T-helper 9 cell (primary cell): ENCODE data around the gene CCDC117.
A peak's percentile ranks its signal among the peaks of the same experiment; 100 is the strongest.

ENCODE experiments used
- DNase-seq: peaks from one replicate; pipeline ENCODE4 v3.0.0-alpha.2; 2020

Gene CCDC117

GRCh38 chr22:28769394-28770085 is 3.0 kb upstream of the CCDC117 start:
- no peak for DNase-seq

GRCh38 chr22:28771195-28771791 is 1.2 kb upstream of the CCDC117 start:
- no peak for DNase-seq

DNA sequence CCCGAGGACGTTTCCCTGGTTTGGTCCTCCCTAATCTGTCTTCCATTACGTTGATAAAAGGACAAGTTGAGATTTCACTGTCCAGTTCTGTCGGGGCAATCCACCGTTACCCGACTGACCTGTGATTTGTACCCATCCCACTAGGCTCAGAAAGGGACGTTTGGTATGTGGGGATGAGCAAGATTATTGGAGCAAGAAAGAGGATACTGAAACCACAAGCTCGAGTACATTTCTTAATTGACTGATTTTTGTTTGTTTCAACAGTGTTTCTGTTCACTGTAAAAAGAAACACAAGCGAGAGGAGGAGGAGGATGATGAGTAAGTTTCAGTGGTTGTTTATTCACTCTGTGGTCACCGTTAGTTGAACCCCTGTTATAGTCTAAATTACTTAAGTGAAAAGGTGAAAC is 969 bp downstream of the CCDC117 start:
- no peak for DNase-seq

DNA sequence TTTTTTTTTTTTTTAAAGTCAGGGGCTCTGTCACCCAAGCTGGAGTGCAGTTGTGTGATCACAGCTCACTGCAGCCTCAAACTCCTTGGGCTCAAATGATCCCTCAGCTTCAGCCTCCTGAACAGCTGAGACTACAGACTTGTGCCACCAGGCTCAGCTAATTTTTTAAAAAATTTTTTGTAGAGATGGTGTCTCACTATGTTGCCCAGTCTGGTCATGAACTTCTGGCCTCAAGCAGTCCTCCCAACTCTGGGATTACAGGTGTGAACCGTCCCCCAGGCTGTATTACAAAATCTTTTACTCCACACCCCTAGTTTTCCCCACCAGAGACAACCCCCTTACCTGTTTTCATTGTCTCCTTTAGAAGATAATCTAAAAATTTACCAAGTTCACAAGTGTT is 1.9 kb downstream of the CCDC117 start:
- no peak for DNase-seq

DNA sequence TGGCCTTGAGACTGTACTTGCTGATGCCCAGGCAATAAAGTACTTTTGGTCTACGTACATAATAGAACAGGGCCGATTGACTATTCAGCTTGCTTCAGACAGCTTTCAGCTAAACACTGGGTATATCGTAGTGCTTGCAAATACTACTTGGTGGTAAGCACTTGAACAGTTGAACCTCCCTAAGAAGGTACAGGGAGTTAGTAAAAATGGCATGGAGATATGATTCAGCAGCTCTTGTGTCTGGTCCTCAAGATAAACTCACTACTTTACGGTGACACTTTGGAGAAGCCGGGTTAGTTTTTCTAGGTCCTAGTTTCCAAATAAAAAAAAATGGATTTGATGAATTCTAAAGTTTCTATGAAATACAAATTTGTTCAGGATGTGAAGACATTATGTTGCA is 7.3 kb downstream of the CCDC117 start:
- DNase-seq, result no peak

DNA sequence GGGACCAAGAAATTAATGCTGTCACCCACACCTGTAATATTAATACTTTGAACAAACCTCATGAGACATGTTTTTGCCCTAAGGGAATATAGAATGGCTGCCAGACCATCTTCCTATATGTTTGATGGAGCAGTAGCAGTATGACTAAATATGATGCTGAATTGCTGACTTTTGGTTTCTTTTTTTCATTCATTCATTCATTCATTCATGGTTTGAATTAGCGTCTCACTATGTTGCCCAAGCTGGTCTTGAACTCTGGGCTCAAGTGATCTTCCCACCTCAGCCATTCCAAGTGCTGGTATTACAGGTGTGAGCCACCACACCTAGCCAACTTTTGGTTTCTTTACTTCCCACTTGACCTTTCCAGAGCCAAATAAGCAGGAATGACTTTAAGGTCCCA is 7.8 kb downstream of the CCDC117 start:
- DNase-seq, result no peak

- DNase-seq, result no peak
These were observed 11.5 kb downstream of the CCDC117 start for GRCh38 chr22:28783786-28784671.

GRCh38 chr22:28788601-28789000 is 16.1 kb downstream of the CCDC117 start:
- DNase-seq, result no peak

DNA sequence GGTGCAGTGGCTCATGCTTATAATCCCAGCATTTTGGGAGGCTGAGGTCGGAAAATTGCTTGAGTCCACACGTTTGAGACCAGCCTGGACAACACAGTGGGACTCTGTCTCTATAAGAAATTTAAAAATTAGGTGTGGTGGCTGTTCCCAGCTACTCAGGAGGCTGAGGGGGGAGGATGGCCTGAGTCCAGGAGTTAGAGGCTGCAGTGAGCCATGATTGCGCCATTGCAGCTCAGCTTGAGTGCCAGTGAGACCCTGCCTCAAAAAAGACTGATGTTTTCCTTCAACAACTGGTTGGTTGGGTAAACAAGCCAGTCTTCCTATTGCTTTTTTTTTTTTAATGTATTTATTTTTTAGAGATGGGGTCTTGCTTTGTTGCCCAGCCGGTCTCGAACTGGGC is 18.6 kb downstream of the CCDC117 start:
- no peak for DNase-seq

- DNase-seq, result no peak
These were observed 19.5 kb downstream of the CCDC117 start for GRCh38 chr22:28791841-28792490.

DNA sequence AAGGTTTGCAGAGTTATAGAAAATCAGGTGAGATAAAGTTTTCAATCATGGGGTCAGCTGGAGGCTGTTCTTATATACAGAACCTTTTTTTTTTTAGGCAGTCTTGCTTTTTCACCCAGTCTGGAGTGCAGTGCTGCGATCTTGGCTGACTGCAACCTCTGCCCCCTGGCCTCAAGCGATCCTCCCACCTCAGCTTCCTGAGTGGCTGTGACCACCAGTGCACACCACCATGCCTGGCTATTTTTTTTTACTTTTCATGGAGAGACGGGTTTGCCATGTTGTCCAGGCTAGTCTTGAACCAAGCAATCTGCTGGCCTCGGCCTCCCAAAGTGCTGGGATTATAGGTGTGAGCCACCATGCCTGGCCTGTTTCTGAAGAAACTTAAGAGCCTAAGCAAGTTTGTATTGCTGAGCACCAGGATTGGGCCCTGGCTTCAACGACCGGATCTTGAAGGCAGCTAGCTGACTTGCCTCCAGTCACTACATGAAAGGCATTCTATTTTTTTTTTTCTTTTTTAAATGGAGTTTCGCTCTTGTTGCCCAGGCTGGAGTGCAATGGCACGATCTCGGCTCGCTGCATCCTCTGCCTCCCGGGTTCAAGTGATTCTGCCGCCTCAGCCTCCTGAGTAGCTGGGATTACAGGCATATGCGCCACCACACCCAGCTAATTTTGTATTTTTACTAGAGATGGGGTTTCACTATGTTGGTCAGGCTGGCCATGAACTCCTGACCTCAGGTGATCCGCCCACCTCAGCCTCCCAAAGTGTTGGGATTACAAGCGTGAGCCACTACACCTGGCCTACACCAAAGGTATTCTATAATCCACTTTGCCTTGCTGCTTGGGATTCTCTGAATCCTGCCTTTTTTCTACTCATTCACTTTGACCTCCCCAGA is 20.2 kb downstream of the CCDC117 start:
- DNase-seq, result no peak

- DNase-seq, result no peak
These were observed 21.6 kb downstream of the CCDC117 start for GRCh38 chr22:28793976-28794584.

DNA sequence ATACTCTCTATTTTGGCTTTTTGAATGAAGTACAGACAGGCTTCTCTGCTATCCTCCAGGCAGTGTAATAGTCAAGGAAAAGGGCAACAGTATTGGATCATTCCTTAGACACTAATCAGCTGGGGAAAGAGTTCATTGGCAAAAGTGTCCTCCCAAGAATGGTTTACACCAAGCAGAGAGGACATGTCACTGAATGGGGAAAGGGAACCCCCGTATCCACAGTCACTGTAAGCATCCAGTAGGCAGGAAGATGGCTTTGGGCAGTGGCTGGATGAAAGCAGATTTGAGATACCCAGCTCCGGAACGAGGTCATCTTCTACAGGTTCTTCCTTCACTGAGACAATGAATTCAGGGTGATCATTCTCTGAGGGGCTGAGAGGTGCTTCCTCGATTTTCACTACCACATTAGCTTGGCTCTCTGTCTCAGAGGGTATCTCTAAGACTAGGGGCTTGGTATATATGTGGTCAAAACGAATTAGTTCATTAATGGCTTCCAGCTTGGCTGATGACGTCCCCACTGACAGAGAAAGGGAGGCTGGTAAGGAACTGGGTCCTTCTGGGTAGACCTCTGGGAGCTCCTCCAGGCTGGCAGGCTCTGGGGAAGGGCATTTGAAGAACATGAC is 22.7 kb downstream of the CCDC117 start:
- no peak for DNase-seq

GRCh38 chr22:28795932-28796856 is 23.7 kb downstream of the CCDC117 start:
- DNase-seq, result no peak

GRCh38 chr22:28798810-28799605 is 26.5 kb downstream of the CCDC117 start:
- no peak for DNase-seq

DNA sequence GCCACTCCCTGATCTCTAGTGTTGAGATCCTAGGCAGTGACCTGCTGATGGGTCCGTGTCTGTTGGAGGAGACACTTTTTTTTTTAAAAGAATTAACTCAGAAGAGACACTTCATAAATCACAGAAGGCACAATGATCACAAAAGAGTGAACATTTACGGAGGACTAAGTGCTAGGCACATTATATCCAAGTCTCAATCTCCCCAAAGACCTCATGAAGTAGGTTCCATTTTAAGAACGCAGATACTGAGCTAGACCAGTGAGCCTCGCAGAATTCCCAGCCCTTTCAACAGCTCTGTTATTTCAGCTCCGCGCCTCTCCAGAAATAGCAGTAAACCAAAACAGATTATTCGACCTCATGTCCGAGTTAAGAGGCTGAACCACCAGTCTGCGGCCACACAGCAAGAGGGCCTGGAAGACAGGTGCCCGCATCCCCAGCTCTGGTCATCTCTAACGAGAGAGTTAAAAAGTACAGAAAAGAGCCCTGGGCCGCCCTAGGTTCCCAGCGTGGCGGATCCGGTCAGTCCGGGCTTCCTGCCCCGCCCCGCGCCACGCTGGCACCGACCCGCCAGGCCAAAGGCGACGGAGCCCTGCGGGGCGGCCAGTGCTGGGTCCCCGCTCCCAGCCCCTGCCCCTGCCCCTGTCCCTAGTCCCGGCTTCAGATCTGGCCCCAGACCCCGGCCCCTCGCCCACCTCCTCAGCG is 27.3 kb downstream of the CCDC117 start:
- peak; percentile 17 for DNase-seq

GRCh38 chr22:28800308-28801041 is 28.0 kb downstream of the CCDC117 start, which contains the start of gene XBP1:
Gene XBP1 (minus strand): TSS chr22:28800569.
- DNase-seq, result peak; percentile 90
